HG02571 (cell line): ENCODE results near the gene ZAP70.
"Not testable (repeated sequence)": the region's sequence is repeated elsewhere in the genome, so short reads cannot be mapped to it uniquely, and the experiment has no call there.

ENCODE experiments used
- ATAC-seq: cut with Tn5 transposase; IDR thresholded peaks from one replicate; pipeline ENCODE4 v1.9.1; 2021; ENCODE audit warnings: mild to moderate bottlenecking, moderate library complexity; ENCODE audit not compliant: unreplicated experiment

The ZAP70 gene

GRCh38 chr2:97713296-97714083, at the start of gene ZAP70:
TSS of gene ZAP70 (plus strand) at chr2:97713576. CDS start at chr2:97724037, 10,461 bp downstream.
- ATAC-seq, result no peak

DNA sequence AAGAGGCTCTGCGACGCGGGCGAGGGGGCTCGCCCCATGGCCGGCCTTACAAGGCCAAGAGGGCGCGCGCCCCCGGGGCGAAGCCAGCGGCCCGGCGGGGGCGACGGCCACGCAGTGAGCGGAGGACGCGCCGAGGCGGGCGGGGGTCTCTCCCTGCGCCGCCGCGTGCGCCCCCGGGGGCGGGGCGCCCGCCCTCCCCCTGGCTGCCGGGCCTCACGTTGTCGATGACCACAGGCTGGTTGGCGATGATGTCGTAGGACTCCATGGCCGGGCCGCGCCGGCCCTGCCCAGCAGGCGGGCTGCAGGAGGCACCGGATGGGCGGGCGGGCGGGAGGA, 49.8 kb upstream of the ZAP70 start:
- ATAC-seq, result no peak

DNA sequence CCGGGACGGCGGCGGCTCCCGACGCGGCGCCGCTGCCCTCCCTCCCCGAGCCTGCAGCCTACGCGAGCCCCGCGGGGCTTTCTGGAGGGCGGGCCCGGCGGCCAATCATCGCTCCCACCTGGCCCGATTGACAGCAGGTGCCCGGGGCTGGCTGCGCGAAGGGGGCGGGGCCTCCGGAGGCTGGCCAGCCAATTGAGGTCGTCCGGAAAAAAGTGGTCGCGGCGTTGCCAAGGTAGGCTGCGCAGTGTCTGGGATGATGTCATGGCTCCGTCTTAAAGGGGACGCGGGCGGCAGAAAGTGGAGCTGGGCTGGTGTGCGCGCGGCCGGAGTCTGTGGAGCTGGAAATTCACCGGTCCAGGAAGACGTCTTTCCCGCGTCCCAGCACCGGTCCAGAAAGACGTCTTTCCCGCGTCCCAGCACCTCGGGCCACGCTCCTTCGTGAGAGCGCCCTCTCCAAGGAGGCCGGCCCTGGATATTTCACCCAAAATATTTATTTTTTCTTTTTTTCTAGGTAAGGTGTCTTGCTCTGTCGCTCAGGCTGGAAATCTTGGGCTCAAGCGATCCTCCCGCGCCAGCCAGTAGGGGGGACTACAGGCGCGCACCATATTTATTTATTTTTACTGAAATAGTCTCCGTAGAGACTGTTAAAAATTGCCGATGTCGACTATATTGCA, 49.3 kb upstream of the ZAP70 start, which contains the start of gene ACTR1B:
Gene ACTR1B, minus strand, starts transcription at position 83 of the 674 bp plus-strand sequence. CDS start 154 bp downstream, outside the sequence.
- ATAC-seq, result peak; percentile 83

- ATAC-seq, result no peak
These were observed 48.8 kb upstream of the ZAP70 start for GRCh38 chr2:97664636-97664970.

DNA sequence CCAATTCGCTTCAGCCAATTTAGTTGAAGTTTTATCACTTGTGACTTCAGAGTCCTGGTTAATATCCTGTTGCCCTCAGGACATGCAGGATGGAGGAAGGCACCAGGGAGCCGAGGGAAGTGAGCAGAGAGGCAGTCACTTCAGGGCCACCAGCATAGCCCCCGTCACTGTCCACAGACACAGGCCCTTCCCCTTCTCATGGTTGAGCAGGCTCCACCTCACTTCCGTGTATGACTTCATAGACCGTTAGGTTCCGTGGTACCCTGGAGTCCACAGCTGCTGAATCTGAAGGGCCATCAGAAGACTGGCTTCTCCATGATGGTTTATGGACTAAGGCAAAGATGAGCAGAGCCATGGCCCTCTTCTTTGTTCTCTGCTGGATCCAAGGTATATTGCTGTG, 43.9 kb upstream of the ZAP70 start, which contains the start of gene C2orf92:
Gene C2orf92, plus strand, starts transcription at position 266 of the 400 bp plus-strand sequence. Its CDS starts 76 bp downstream, at position 342.
- no peak for ATAC-seq

DNA sequence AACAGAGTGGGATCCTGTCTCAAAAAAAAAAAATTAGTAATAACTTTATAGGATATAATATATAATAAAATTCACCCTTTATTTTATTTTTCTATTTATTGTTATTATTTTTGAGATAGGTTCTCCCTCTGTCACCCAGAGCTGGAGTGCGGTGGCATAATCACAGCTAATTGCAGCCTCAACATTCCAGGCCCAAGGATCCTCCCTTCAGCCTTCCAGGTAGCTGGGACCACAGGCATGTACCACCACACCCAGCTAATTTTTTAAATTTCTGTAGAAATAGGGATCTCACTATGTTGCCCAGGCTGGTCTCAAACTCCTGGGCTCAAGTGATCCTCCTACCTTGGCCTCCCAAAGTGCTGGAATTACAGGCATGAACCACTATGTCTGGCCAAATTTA, 42.9 kb upstream of the ZAP70 start:
- no peak for ATAC-seq

DNA sequence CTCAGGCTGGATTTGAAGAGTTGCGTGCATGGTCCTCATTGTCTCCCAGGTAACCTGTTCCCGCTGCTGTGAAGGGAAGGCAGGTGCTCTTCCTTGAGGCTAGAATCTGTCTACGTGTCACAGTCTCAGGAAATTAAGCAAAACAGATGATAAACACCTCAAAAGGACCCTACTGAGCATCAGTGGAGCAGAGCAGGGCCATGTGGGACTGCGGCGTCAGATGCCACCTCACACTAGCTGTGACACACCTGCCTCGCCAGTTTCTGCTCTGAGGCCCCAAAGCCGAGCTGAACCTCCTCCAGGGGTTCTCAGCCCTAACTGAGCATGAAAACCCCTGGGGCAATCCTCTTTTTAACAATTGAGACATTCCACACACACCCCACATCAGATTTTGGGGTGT, 41.9 kb upstream of the ZAP70 start:
- ATAC-seq, result no peak

GRCh38 chr2:97672606-97673140, 40.7 kb upstream of the ZAP70 start:
- not testable (repeated sequence) for ATAC-seq

- no peak for ATAC-seq
These were observed 40.0 kb upstream of the ZAP70 start for GRCh38 chr2:97673182-97673914.

GRCh38 chr2:97673915-97674283, 39.5 kb upstream of the ZAP70 start:
- ATAC-seq, result no peak

DNA sequence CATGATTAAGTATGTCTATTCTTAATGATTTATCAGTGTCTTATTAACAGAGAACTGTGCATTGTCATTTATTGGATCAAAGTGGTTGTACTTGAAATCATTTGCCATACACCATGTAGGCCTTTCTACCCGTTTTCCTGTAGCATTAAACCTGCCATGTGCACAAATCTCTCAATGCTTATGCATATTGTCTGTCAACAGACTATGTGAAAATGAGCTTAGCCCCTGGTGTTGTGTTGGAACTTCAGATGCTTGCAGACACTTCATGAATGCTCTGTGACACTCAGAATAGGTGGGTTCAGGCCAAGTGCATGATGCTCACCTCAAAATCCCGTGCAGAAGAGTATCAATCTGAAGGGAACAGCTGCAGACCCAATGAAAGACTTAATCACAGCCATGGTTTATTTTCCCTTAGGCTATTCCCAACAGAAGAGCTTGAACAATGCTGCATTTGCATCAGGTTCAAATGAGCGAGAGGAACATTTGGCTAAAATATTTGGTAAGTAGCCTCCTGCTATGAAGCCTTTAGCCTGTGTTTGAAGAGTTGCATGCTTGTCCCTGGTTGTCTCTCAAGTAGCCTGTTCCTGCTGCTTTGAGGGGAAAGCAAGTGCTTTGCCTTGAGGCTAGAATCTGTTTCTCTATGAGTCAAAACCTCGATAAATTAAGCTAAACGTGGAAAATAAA, 37.8 kb upstream of the ZAP70 start:
- no peak for ATAC-seq

DNA sequence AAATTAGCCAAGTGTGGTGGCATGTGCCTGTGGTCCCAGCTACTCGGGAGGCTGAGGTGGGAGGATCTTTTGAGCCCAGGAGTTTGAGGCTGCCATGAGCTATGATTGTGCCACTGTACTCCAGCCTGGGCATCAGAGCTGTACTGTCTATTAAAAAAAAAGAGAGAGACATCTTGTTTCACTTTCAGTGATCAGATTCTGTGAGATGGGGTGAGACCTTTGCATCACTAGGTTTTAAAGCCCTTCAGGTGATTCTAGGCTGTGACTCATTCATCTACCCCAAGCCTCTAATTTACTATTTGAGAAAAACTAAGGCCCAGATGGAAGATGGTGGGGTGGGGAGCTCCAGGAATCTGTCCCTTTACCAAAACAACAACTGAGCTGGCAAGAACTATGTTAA, 36.8 kb upstream of the ZAP70 start:
- ATAC-seq, result no peak

GRCh38 chr2:97677480-97677879, 35.9 kb upstream of the ZAP70 start:
- no peak for ATAC-seq

- ATAC-seq, result no peak
These were observed 35.1 kb upstream of the ZAP70 start for GRCh38 chr2:97678298-97678697.

- ATAC-seq, result not testable (repeated sequence)
These were observed 26.1 kb upstream of the ZAP70 start for GRCh38 chr2:97687235-97687634.

DNA sequence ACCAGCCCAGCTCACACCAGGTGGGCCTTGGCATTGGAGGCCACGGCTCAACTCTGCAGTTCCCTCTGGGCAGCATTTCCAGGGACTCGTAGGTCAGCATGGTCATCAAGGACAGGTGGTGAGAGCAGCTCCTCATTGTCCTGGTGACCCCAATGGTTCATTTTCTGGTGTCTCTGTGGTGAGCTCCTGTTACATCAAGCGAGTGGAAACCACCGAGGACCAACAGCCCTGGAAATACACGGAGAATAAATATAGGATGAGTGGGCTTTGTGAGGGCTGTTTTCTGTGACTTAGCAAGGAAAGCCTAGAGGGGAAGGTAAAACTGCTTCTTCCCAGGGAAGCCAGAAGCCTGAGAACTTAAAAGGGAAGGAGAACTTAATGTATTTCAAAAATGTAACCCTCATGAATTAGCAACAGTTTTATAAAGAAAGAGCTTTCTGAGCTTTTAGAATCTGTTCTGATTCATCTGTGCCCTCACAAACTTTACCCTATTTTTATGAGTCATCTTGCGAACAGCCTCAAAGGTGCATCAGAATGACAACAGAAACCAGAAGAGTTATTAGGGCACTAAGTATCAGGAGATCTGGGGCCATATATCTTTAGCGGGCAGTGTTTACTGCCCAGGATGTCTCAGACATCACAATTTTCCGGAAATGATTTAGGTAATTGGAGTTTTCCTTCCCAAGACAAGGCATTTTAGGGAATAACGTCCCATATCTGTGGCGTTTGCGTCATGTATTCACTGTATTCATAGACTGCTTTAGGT, 25.1 kb upstream of the ZAP70 start:
- ATAC-seq, result no peak

DNA sequence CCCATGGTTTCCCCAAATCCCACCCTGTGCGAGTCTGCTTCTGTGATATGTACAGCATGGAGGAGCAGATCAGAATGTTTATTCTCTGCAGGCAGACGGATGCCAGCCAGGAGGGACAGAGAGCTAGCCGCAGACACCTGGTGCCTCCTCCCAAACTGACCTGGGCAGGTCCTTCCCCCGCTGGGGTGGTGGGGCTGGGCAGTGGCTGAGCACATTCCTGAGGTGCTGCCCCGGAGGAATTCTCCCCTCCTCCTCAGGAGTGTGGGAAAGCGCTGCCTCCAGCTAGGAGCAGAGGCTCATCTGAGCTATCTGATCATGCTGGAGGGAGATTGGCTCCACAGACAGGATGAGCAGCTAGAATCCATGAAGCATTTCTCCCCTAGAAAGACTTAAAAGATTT, 22.2 kb upstream of the ZAP70 start:
- ATAC-seq, result no peak

GRCh38 chr2:97693476-97693875, 19.9 kb upstream of the ZAP70 start:
- ATAC-seq, result no peak

DNA sequence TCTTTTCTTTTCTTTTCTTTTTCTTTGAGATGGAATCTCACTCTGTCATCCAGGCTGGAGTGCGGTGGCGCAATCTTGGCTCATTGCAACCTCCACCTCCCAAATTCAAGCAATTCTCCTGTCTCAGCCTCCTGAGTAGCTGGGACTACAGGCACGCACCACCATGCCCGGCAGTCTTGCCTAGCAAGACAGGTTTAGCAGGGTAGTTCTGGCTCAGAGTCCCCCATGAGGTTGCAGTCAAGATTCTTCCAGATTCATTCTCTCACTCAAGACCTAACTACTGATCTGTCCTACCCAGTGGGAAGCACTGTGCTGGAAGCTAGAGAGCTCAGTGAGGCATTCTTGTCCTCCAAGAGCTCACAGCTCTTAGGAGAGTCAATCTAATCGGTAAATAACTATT, 17.6 kb upstream of the ZAP70 start:
- no peak for ATAC-seq
